Thyroid gland (tissue), 4 donors: ENCODE results near the gene MRPL54.

ENCODE experiments used
- POLR2A ChIP-seq, 2 donors: fragments of 450-650 bp; IDR thresholded peaks; one replicate each; pipeline ENCODE4 v1.6.1; 2017; ENCODE audit warnings: antibody characterized with exemption in 2 of 2, mild to moderate bottlenecking in 2 of 2, moderate library complexity in 1 of 2
- TF ChIP-seq, protein P1 (sequence below), 6 experiments: fragments of 200-600 bp in 3 of 6; fragments of 450-650 bp in 3 of 6; sonication (generic) in 3 of 6; IDR thresholded peaks; one replicate each; pipeline ENCODE4 v1.5.1; 2016 to 2019; ENCODE audit warnings: antibody characterized with exemption in 6 of 6, mild to moderate bottlenecking in 2 of 6, inconsistent platforms in 1 of 6, moderate library complexity in 1 of 6

- TF ChIP-seq, protein P1, sequence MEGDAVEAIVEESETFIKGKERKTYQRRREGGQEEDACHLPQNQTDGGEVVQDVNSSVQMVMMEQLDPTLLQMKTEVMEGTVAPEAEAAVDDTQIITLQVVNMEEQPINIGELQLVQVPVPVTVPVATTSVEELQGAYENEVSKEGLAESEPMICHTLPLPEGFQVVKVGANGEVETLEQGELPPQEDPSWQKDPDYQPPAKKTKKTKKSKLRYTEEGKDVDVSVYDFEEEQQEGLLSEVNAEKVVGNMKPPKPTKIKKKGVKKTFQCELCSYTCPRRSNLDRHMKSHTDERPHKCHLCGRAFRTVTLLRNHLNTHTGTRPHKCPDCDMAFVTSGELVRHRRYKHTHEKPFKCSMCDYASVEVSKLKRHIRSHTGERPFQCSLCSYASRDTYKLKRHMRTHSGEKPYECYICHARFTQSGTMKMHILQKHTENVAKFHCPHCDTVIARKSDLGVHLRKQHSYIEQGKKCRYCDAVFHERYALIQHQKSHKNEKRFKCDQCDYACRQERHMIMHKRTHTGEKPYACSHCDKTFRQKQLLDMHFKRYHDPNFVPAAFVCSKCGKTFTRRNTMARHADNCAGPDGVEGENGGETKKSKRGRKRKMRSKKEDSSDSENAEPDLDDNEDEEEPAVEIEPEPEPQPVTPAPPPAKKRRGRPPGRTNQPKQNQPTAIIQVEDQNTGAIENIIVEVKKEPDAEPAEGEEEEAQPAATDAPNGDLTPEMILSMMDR (IDR thresholded peaks at IDR 0.05): no peak
- no peak for TF ChIP-seq POLR2A (IDR thresholded peaks at IDR 0.05)
Measured at GRCh38 chr19:3723883-3724282, 38.6 kb upstream of the MRPL54 start.
